Tibial artery (tissue), 4 donors: ENCODE data around the gene CXCL13.

ENCODE experiments used
- DNase-seq, 2 donors: peaks; one replicate each; pipeline ENCODE4 v3.0.0-alpha.2; 2019
- H3K27ac ChIP-seq, 2 donors: fragments of 200-600 bp; sonication (generic) in 1 of 2; 1 replicate in 1 of 2; 2 replicates in 1 of 2; pipeline ENCODE4 v1.5.1; 2018 to 2019; ENCODE audit warnings: mild to moderate bottlenecking in 1 of 2
- H3K27me3 ChIP-seq, 2 donors: fragments of 200-600 bp; sonication (generic) in 1 of 2; one replicate each; pipeline versions ENCODE4 v1.5.1 to v1.6.0; 2016 to 2019
- H3K36me3 ChIP-seq, 3 donors: fragments of 200-600 bp; sonication (generic) in 2 of 3; one replicate each; pipeline ENCODE4 v1.5.1; 2016 to 2019; ENCODE audit warnings: mild to moderate bottlenecking in 2 of 3
- H3K4me1 ChIP-seq, 4 donors: fragments of 200-600 bp; sonication (generic) in 2 of 4; 1 replicate in 3 of 4; 2 replicates in 1 of 4; pipeline ENCODE4 v1.5.1; 2016 to 2019
- H3K4me3 ChIP-seq, 2 donors: fragments of 200-600 bp; sonication (generic) in 1 of 2; 1 replicate in 1 of 2; 2 replicates in 1 of 2; pipeline ENCODE4 v1.5.1; 2018 to 2019; ENCODE audit warnings: mild to moderate bottlenecking in 2 of 2
- H3K9me3 ChIP-seq, 3 donors: fragments of 200-600 bp; sonication (generic) in 1 of 3; one replicate each; pipeline ENCODE4 v1.5.1; 2016 to 2019
- intact Hi-C: fragments of 100-400 bp; cut with DNase I; formaldehyde crosslinking; loops from one replicate; pipeline ENCODE4 v1.15.0; 2023; ENCODE audit warnings: low total_unique reads
- TF ChIP-seq, protein P1 (sequence below), 2 experiments: fragments of 200-600 bp in 1 of 2; fragments of 450-650 bp in 1 of 2; IDR thresholded peaks; one replicate each; pipeline ENCODE4 v1.5.1; 2017 to 2019; ENCODE audit warnings: antibody characterized with exemption in 2 of 2, mild to moderate bottlenecking in 1 of 2, moderate library complexity in 1 of 2

Gene CXCL13

DNA sequence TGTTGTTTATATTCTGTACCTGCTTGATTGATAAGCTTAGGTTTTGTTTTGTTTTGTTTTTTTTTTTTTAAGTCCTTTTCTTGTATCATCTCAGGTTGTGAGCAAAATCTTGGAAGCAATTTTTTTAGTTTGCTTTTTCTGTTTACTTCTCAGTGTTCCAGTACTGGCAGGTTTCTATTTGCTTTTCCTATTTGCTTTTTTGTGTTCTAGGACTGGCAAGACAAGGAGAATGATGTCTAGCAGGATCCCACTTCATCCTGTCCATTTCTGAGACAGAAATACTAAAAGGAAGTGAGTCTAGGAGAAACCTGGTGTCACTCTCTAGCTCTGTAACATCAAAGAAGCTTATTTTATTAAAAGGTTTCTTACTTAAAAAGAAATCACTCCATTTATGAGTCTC lies 15.6 kb downstream of the CXCL13 start:
- TF ChIP-seq, protein P1, sequence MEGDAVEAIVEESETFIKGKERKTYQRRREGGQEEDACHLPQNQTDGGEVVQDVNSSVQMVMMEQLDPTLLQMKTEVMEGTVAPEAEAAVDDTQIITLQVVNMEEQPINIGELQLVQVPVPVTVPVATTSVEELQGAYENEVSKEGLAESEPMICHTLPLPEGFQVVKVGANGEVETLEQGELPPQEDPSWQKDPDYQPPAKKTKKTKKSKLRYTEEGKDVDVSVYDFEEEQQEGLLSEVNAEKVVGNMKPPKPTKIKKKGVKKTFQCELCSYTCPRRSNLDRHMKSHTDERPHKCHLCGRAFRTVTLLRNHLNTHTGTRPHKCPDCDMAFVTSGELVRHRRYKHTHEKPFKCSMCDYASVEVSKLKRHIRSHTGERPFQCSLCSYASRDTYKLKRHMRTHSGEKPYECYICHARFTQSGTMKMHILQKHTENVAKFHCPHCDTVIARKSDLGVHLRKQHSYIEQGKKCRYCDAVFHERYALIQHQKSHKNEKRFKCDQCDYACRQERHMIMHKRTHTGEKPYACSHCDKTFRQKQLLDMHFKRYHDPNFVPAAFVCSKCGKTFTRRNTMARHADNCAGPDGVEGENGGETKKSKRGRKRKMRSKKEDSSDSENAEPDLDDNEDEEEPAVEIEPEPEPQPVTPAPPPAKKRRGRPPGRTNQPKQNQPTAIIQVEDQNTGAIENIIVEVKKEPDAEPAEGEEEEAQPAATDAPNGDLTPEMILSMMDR (IDR thresholded peaks at IDR 0.05), result no peak
- no peaks in the 10 kb centered on the region for H3K27me3 ChIP-seq
- no peak overlapping the region for H3K27ac ChIP-seq
- intact Hi-C loops, result loop anchor here (5.0 kb wide), 1 partner anchor 239 kb away; no protein-coding TSS in a partner anchor
- H3K9me3 ChIP-seq, result no peaks in the 10 kb centered on the region
- H3K4me1 ChIP-seq, result peaks cover 0 to 4% (median 0%) of the 10 kb centered on the region in 4 donors
- DNase-seq, result no peak
- no peaks in the 10 kb centered on the region for H3K36me3 ChIP-seq
- no peak overlapping the region for H3K4me3 ChIP-seq

GRCh38 chr4:77623091-77623490 lies 17.5 kb downstream of the CXCL13 start:
- Histone ChIP-seq H3K4me1 (peaks cover 0 to 4% (median 0%) of the 10 kb centered on the region in 4 donors), H3K36me3 (no peaks in the 10 kb centered on the region), H3K27me3 (no peaks in the 10 kb centered on the region), H3K27ac (no peak overlapping the region), H3K4me3 (no peak overlapping the region), H3K9me3 (no peaks in the 10 kb centered on the region)
- TF ChIP-seq, protein P1 (IDR thresholded peaks at IDR 0.05), result no peak
- DNase-seq, result no peak
- intact Hi-C loops, result loop anchor here (5.0 kb wide), 1 partner anchor 241 kb away; no protein-coding TSS in a partner anchor

- TF ChIP-seq, protein P1 (IDR thresholded peaks at IDR 0.05), result no peak
- H3K27ac ChIP-seq, result no peak overlapping the region
- H3K4me1 ChIP-seq, result no peaks in the 10 kb centered on the region
- no peaks in the 10 kb centered on the region for H3K9me3 ChIP-seq
- no peak overlapping the region for H3K4me3 ChIP-seq
- intact Hi-C loops, result loop anchor here (5.0 kb wide), 1 partner anchor 242 kb away; no protein-coding TSS in a partner anchor
- H3K27me3 ChIP-seq, result no peaks in the 10 kb centered on the region
- H3K36me3 ChIP-seq, result no peaks in the 10 kb centered on the region
- DNase-seq, result no peak
Observed at GRCh38 chr4:77624213-77624612, 18.6 kb downstream of the CXCL13 start.

DNA sequence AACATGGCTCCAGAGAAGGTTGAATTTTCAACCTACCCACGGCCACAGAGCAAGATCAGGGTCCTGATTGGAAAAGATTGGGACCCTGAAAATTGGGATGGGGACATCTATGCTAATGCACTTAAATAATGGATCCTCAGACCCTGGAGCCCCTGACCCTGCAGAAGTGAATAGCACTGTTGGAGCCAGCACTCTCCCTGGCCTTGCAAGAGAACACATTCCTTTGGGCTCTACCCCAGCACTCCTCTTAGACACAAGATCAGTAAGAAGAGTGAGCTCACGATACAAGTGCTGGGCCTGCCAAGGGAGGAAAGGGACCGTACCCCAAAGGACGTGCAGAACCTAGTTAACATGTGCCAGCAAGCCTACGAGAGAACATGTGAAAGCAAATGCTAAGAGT lies 19.9 kb downstream of the CXCL13 start:
- H3K9me3 ChIP-seq, result no peaks in the 10 kb centered on the region
- H3K27ac ChIP-seq, result no peak overlapping the region
- no peaks in the 10 kb centered on the region for H3K27me3 ChIP-seq
- no peaks in the 10 kb centered on the region for H3K36me3 ChIP-seq
- H3K4me3 ChIP-seq, result no peak overlapping the region
- DNase-seq, result no peak
- no peaks in the 10 kb centered on the region for H3K4me1 ChIP-seq
- TF ChIP-seq, protein P1 (IDR thresholded peaks at IDR 0.05), result no peak
- intact Hi-C loops, result no loop called here

DNA sequence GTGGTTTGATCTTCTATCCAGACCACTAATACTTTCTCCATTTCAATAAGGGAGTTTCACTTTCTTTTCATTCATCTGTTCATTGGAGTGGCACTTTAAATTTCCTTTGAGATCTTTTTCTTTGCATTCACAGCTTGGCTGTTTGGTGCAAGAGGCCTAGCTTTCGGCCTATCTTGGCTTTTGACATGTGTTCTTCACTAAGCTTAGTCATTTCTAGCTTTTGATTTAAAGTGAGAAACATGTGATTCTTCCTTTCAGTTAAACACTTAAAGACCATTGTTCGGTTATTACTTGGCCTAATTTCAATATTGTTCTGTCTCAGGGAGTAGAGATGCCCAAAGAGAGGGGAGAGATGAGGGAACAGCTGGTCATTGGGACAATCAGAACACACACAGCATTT lies 24.3 kb downstream of the CXCL13 start:
- TF ChIP-seq, protein P1 (IDR thresholded peaks at IDR 0.05), result no peak
- Histone ChIP-seq H3K36me3 (no peaks in the 10 kb centered on the region), H3K27ac (no peak overlapping the region), H3K9me3 (no peaks in the 10 kb centered on the region), H3K4me1 (no peaks in the 10 kb centered on the region), H3K27me3 (no peaks in the 10 kb centered on the region), H3K4me3 (no peak overlapping the region)
- intact Hi-C loops, result no loop called here
- no peak for DNase-seq

DNA sequence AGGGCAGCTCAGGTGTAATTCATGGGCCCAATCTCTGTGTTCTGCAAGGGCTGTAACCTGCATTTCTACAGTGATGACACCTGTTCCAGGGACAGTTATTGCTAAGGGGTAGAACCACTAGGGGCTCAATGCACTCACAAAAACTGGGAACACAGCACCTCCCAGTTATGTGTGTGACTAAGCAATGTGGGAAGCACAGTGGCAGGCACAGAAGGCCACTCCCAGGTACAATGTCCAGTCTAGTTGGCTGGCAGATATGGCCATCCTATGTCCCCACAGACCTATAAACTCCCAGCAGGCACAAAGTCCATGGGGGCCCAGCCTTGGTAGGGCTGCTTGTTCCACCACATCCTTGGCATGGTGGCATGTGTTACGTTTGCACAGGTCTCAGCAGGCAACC lies 25.7 kb downstream of the CXCL13 start:
- TF ChIP-seq, protein P1 (IDR thresholded peaks at IDR 0.05), result no peak
- Histone ChIP-seq H3K27ac (no peak overlapping the region), H3K36me3 (no peaks in the 10 kb centered on the region), H3K9me3 (no peaks in the 10 kb centered on the region), H3K27me3 (no peaks in the 10 kb centered on the region), H3K4me1 (peaks cover 0 to 1% (median 0%) of the 10 kb centered on the region in 4 donors), H3K4me3 (no peak overlapping the region)
- DNase-seq, result no peak
- intact Hi-C loops, result no loop called here
